NT2/D1 (cell line): Measurements from ENCODE around the gene TRIM33.
A peak's percentile ranks its signal among the peaks of the same experiment; 100 is the strongest.

Source experiments
- DNase-seq: peaks from one replicate; pipeline ENCODE4 v3.0.0-alpha.2; 2011; ENCODE audit warnings: low read depth, low spot score
- H3K27me3 ChIP-seq: 2 replicates; pipeline ENCODE4 v1.6.0; 2011; ENCODE audit warnings: mild to moderate bottlenecking; ENCODE audit not compliant: insufficient read length, insufficient read depth
- H3K36me3 ChIP-seq: 2 replicates; pipeline ENCODE4 v1.6.1; 2011; ENCODE audit warnings: mild to moderate bottlenecking, low read length, mixed read lengths; ENCODE audit not compliant: insufficient read depth, insufficient read length
- H3K4me1 ChIP-seq: 2 replicates; pipeline ENCODE4 v1.5.1; 2011; ENCODE audit not compliant: insufficient read depth, insufficient read length
- H3K4me3 ChIP-seq: 2 replicates; pipeline ENCODE4 v1.5.1; 2011; ENCODE audit warnings: low read depth; ENCODE audit not compliant: insufficient read length
- H3K9ac ChIP-seq: 2 replicates; pipeline ENCODE4 v1.6.0; 2011; ENCODE audit warnings: low read depth; ENCODE audit not compliant: insufficient read length
- H3K9me3 ChIP-seq: 2 replicates; pipeline ENCODE4 v1.5.1; 2011; ENCODE audit warnings: mild to moderate bottlenecking, low read length; ENCODE audit not compliant: insufficient read depth
- SUZ12 ChIP-seq: IDR thresholded peaks from 2 replicates; pipeline ENCODE4 v1.6.1; 2011; ENCODE audit not compliant: insufficient read length, insufficient read depth; ENCODE audit errors: extremely low read depth
- YY1 ChIP-seq: IDR thresholded peaks from 2 replicates; pipeline ENCODE4 v1.6.1; 2011; ENCODE audit not compliant: insufficient read length, insufficient read depth
- ZNF274 ChIP-seq: IDR thresholded peaks from 2 replicates; pipeline ENCODE4 v1.6.1; 2011; ENCODE audit warnings: mild to moderate bottlenecking, low read depth, low read length

The TRIM33 gene

GRCh38 chr1:114345930-114346479, 165.0 kb downstream of the TRIM33 start:
- Histone ChIP-seq H3K4me1 (peaks cover 3% of the 10 kb centered on the region), H3K27me3 (peaks cover 11% of the 10 kb centered on the region), H3K9ac (peak overlapping the region; percentile 47), H3K9me3 (peaks cover 13% of the 10 kb centered on the region; the same call in 1 of the 2 replicates), H3K36me3 (no peaks in the 10 kb centered on the region), H3K4me3 (peak overlapping the region; percentile 29)
- DNase-seq, result no peak
- no peak for TF ChIP-seq YY1
- TF ChIP-seq ZNF274, result no peak
- no peak for TF ChIP-seq SUZ12

- Histone ChIP-seq H3K4me3 (no peak overlapping the region), H3K27me3 (peaks cover 11% of the 10 kb centered on the region), H3K9ac (no peak overlapping the region), H3K4me1 (peaks cover 3% of the 10 kb centered on the region), H3K36me3 (no peaks in the 10 kb centered on the region), H3K9me3 (peaks cover 13% of the 10 kb centered on the region; the same call in 1 of the 2 replicates)
- no peak for TF ChIP-seq SUZ12
- no peak for TF ChIP-seq ZNF274
- TF ChIP-seq YY1, result no peak
- no peak for DNase-seq
Observed at GRCh38 chr1:114344656-114345055, 166.3 kb downstream of the TRIM33 start.
